OCI-LY1 (cell line): ENCODE results near the gene FXYD4.

Experiments used
- EZH2 ChIP-seq: fragments of 200-600 bp; sonication (generic), shearing (Covaris generic); IDR thresholded peaks from 2 replicates; pipeline ENCODE4 v1.8.0; 2017; ENCODE audit warnings: borderline replicate concordance, mixed run types, mild to moderate bottlenecking, antibody characterized with exemption, low read length, moderate library complexity, mixed read lengths
- TF ChIP-seq, protein P1 (sequence below): fragments of 200-600 bp; sonication (generic), shearing (Covaris generic); IDR thresholded peaks from 2 replicates; pipeline ENCODE4 v1.5.1; 2017; ENCODE audit warnings: mild to moderate bottlenecking, antibody characterized with exemption, low read length, moderate library complexity, mixed read lengths

DNA sequence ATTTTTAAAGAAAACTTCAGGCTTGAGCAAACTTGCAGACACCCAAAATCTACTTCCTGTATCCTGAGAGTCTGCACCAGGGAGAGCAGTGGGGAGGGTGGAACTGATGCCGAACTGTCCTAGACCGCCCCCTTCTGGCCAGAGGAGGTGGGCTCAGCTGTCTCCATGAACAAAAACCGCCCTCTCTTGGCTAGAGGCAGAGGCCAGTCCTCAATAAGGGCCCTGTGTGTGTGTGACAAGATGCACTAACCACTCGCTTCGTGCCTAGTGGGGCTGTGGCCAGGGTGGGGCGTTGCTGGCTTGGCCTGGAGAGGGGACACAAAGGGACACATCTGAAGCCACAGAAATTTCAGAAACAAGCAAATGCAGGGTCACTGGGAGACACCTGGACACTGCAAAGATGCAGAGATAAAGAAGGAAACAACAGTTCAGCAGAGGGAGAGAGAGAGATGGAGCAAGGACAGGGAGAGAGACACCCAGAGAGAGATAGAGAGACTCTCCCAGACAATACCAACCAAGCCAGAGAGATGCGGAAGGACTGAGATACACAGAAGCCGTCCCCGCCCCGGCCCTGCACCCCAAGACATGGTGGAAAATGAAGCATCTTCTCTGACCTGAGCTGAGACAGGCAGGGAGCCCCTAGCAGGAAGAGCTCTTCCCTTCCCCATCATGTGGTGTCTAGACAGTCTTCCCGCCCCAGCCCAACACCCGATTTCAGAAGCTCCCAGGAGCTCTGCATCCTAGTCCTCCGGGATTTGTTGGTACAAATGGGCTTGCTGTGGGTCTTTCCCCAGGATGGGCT, 22.7 kb upstream of the FXYD4 start:
- TF ChIP-seq, protein P1, sequence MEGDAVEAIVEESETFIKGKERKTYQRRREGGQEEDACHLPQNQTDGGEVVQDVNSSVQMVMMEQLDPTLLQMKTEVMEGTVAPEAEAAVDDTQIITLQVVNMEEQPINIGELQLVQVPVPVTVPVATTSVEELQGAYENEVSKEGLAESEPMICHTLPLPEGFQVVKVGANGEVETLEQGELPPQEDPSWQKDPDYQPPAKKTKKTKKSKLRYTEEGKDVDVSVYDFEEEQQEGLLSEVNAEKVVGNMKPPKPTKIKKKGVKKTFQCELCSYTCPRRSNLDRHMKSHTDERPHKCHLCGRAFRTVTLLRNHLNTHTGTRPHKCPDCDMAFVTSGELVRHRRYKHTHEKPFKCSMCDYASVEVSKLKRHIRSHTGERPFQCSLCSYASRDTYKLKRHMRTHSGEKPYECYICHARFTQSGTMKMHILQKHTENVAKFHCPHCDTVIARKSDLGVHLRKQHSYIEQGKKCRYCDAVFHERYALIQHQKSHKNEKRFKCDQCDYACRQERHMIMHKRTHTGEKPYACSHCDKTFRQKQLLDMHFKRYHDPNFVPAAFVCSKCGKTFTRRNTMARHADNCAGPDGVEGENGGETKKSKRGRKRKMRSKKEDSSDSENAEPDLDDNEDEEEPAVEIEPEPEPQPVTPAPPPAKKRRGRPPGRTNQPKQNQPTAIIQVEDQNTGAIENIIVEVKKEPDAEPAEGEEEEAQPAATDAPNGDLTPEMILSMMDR = peak; percentile 95
- no peak for TF ChIP-seq EZH2
